Stimulated activated CD8-positive, alpha-beta memory T cell treated with anti-CD3 and anti-CD28 coated beads, Interleukin-12 subunit alpha, Interleukin-12 subunit beta, amount 100 ng/mL, for 24 hours (primary cell): Measurements from ENCODE around the gene MT1A.
A peak's percentile ranks its signal among the peaks of the same experiment; 100 is the strongest.
"Not testable (repeated sequence)": the region's sequence is repeated elsewhere in the genome, so short reads cannot be mapped to it uniquely, and the experiment has no call there.

Source experiments
- DNase-seq: peaks from one replicate; pipeline ENCODE4 v3.0.0-alpha.2; 2020; ENCODE audit errors: extremely low read depth

Gene MT1A

GRCh38 chr16:56657555-56658326 lies 19.3 kb downstream of the MT1A start, which contains the start of gene MT1F:
Gene MT1F, plus strand, starts transcription at chr16:56657959. Its CDS starts 100 bp downstream, at chr16:56658059.
- DNase-seq, result peak; percentile 41

GRCh38 chr16:56658327-56658875 lies 19.9 kb downstream of the MT1A start:
- no peak for DNase-seq

DNA sequence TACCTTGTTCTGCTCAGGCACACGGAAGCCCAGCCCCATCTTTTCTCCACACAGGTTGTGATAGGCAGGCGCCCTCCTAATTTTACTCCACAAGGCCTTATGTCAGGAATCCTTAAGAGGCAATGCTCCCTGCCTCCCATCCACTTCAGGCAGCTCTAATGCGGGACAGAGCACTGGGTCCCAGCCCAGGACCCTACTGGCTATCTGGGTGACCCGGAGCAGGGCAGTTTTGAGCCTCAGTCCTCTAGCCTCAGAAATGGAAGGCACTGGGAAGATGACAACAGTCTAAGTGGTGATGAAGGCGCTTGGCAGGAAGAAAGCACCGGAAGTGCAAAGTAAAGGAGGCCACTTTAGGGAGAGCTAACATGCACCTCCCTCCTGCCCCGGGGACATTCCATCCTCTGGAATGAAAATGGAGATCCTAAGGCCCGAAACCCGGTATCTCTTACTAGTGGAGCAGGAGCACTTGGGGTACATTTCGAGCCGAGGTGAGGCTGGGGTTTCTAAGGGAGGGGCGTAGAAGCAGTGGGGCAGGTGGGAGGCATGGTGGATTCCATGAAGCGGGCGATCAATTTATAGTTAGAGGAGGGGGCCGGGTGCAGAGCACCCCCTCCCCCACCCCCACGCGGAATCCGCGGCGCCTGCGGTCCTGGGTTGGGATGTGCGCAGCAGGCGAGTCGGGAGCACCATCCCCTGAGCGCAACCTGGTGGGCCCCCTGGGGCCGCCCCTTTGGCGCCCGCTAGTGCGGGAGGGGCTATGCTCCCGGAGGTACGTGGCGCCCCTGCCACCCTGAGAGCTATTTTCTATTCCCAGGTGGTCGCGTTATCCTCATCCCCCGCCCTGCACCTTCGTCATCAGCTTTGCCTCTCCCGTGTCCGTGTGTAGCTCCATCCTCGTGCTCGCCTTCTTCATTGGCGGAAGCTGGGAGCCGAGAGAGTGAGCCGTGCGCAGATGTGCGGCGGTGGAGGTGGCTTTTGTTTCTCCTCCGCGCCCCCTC lies 24.2 kb downstream of the MT1A start:
- DNase-seq, result no peak

GRCh38 chr16:56664506-56664905 lies 26.0 kb downstream of the MT1A start:
- no peak for DNase-seq

DNA sequence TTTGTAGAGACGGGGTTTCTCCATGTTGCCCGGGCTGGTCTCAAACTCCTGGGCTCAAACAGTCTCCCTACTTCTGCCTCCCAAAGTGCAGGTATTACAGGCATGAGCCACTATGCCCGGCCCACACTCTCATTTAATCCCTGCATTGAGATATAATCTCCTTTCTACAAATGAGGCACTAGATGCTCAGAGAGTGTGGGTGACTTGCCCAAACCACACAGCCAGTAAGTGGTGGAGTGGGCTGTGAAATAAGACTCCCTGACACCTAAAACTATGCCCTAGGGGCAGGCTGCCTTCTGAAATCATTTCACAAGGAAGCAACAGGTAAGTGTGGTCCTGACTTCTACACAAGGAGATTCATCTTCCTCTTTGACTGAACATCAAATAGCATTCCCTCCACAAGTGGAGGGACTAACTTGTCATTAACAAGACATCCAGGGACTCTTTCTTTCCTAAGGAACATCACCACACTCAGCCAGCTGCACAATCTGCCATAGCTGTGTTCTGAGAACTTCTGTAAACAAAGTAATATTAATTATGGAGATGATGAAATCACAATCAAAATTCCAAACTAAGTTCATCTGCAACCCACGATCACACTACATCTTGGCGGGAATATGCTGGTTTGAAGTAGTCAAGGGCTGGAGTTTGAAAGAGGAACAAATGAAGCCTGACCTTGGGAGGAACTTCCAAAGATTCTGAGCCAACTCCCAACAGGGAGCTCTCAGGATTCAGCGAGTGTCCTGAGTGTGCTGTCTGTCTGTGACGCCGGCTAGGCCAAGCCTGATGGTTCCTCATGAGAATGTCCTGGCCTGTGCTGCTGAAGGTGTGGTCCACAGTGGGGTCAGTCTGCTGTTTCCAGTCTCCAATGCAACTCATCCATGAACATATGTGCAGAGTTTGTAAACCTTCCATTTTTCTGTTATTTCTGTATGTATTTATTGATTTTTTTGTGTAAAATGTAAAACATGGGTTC lies 27.1 kb downstream of the MT1A start:
- DNase-seq, result not testable (repeated sequence)

DNA sequence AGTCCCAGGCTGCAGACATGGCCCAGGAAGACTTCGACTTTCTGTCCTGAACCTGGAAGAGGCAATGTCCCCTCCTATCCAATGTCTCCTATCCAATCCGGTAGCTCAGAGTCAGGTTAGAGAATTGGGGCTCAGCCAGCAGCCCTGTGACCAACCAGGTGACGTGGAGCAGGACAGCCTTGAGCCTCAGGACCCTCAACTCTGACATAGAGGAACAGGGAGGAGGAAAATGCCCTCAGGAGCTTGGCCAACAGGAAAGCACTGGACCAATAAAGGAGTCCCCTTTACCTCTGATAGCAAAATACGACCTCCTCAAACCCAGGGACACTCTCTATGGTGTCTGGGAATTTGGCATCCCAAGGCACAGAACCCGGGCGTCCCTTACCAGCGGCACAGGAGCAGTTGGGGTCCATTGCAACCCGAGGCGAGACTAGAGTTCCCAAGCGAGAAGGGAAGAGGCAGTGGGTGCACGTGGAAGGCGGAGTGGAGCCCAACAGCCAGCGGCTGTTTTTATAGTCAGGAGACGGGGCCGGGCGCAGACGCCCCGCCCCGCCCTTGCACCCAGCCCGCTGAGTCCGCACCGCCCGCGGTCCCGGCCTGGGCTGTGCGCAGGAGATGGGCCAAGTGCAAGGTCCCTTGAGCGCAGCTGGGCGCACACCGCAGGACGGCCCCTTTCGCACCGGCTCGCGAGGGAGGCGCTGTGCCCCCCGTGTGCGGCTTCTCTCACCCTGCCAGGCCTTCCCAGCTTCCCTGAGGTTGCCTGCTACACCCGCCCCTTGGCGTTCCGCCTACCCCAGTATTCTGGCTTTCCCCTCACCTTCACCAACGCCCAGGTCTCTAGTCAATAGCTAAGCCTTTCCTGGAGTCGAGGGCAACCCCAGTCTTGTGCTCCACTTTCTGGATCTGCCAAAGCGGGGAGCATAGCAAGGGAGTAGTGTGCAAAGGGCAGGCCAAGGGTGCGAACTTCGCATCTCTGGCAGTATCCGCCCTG lies 29.4 kb downstream of the MT1A start, which contains the start of gene MT1G:
Gene MT1G (minus strand): TSS at position 485 of the 991 bp plus-strand sequence. CDS start 72 bp downstream, at position 413.
- DNase-seq, result no peak

- no peak for DNase-seq
Measured at GRCh38 chr16:56669005-56669839, 30.8 kb downstream of the MT1A start, which contains the start of gene MT1H. Gene MT1H, plus strand, starts transcription at chr16:56669814. Its CDS starts 71 bp downstream, at chr16:56669885.

- DNase-seq, result no peak
Measured at GRCh38 chr16:56669840-56670619, 31.6 kb downstream of the MT1A start.

- DNase-seq, result no peak
Measured at GRCh38 chr16:56670620-56670934, 32.1 kb downstream of the MT1A start.

- not testable (repeated sequence) for DNase-seq
Measured at GRCh38 chr16:56671691-56672090, 33.2 kb downstream of the MT1A start.

DNA sequence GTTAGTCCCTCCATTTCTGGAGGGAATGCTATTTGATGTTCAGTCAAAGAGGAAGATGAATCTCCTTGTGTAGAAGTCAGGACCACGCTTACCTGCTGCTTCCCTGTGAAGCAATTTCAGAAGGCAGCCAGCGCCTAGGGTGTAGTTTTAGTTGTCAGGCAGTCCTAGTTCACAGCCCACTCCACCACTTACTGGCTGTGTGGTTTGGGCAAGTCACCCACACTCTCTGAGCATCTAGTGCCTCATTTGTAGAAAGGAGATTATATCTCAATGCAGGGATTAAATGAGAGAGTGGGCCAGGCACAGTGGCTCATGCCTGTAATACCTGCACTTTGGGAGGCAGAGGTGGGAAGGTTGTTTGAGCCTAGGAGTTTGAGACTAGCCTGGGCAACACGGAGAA lies 33.7 kb downstream of the MT1A start:
- DNase-seq, result not testable (repeated sequence)

- DNase-seq, result no peak
Measured at GRCh38 chr16:56672761-56673536, 34.5 kb downstream of the MT1A start.

- DNase-seq, result no peak
Measured at GRCh38 chr16:56673921-56674320, 35.5 kb downstream of the MT1A start.

- not testable (repeated sequence) for DNase-seq
Measured at GRCh38 chr16:56674570-56674969, 36.1 kb downstream of the MT1A start.

DNA sequence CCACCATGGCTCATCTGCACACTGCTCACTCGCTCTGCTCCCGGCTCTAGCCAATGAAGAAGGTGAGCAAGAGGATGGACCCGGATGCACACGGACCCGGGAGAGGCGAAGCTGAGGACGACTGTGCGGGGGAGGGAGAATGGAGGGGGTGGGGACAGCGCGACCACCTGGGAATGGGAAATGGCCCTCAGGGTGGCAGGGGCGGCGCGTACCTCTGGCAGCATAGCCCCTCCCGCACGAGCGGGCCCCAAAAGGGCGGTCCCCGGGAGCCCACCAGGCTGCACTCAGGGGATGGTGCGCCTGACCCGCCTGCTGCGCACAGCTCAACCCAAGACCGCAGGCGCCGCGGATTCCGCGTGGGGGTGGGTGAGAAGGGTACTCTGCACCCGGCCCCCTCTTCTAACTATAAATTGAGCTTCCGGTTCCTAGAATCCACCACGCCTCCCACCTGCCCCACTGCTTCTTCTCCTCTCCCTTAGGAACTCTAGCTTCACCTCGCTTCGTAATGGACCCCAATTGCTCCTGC lies 37.3 kb downstream of the MT1A start:
- DNase-seq, result no peak

DNA sequence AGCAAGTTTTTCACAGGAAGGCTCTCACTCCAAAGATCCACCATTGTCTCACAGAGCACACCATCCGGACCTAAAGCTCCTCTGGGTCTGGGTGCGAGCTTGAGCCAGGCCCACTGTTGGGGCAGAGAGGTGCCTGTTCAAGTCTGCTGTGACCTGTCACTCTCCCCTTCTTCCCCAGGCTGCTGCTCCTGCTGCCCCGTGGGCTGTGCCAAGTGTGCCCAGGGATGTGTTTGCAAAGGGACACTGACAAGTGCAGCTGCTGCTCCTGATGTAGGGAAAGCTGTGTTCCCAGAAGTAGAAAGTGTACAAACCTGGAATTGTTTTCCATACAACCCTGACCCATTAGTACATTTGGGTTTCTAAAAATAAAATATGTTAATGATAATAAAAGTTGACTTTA lies 39.0 kb downstream of the MT1A start:
- no peak for DNase-seq
